HFFc6 (cell line): ENCODE results near the gene PLA2G10. TPM values are rescaled to one million over a fixed set of nuclear protein-coding genes. Genes with fewer than 3 reads are reported as not detected.

Experiments
- DNase-seq: peaks from one replicate; pipeline ENCODE4 v3.0.0-alpha.2; 2018
- H3K27ac Mint-ChIP-seq: 2 replicates; pipeline ENCODE4 v1.8.0; 2020; ENCODE audit warnings: mild to moderate bottlenecking, mixed read lengths
- H3K27me3 Mint-ChIP-seq: 2 replicates; pipeline ENCODE4 v1.8.0; 2021; ENCODE audit warnings: mild to moderate bottlenecking, moderate library complexity, mixed read lengths; ENCODE audit not compliant: insufficient read depth
- H3K36me3 Mint-ChIP-seq: 2 replicates; pipeline ENCODE4 v1.8.0; 2021; ENCODE audit warnings: low read depth, mixed read lengths
- H3K4me1 Mint-ChIP-seq: 2 replicates; pipeline ENCODE4 v1.8.0; 2020; ENCODE audit warnings: low read depth, mixed read lengths
- H3K4me3 Mint-ChIP-seq: 2 replicates; pipeline ENCODE4 v1.8.0; 2020; ENCODE audit warnings: mild to moderate bottlenecking, moderate library complexity, mixed read lengths
- H3K9me3 Mint-ChIP-seq: 2 replicates; pipeline ENCODE4 v1.8.0; 2020; ENCODE audit warnings: mild to moderate bottlenecking, mixed read lengths
- total RNA-seq, 6 experiments: library from RNA; stranded (reverse); fragmentation: NEBNext Ultra II Directional; extraction: Animal tissue kit (Norgen Biotek cat#: 25700); gene quantifications; 2 replicates in 1 of 6; 3 replicates in 5 of 6; pipeline ENCODE4 v1.2.3, GENCODE V29; 2021
- TF ChIP-seq, protein P1 (sequence below): fragments of 200-600 bp; sonication (generic); IDR thresholded peaks from 2 replicates; pipeline ENCODE4 v1.5.0; 2021; ENCODE audit warnings: antibody characterized with exemption, mild to moderate bottlenecking

The PLA2G10 gene
- total RNA-seq, 6 experiments from 2014 or later: not detected

DNA sequence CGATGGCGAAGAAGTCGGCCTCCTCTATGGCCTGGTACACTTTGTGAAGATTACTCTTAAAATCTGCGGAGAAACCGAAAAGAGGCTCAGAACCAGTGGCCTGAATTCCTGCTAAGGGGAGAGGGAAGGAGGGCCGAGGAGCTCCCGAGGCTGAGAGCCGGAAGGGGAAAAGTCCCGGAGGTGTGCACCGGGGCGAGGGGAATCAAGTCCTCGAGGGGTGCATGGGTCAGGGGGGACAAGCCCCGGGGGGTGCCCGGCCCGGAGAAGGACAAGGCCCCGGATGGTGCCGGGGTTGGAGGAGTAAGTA is 64.5 kb downstream of the PLA2G10 start:
- Mint-ChIP-seq H3K9me3 (peaks cover 5% of the 10 kb centered on the region), H3K4me1 (peaks cover 31% of the 10 kb centered on the region), H3K4me3 (peak overlapping the region; percentile 96), H3K27me3 (peaks cover 2% of the 10 kb centered on the region; the same call in 1 of the 2 replicates), H3K36me3 (peaks cover 35% of the 10 kb centered on the region), H3K27ac (peak overlapping the region; percentile 90)
- no peak for DNase-seq
- TF ChIP-seq, protein P1, sequence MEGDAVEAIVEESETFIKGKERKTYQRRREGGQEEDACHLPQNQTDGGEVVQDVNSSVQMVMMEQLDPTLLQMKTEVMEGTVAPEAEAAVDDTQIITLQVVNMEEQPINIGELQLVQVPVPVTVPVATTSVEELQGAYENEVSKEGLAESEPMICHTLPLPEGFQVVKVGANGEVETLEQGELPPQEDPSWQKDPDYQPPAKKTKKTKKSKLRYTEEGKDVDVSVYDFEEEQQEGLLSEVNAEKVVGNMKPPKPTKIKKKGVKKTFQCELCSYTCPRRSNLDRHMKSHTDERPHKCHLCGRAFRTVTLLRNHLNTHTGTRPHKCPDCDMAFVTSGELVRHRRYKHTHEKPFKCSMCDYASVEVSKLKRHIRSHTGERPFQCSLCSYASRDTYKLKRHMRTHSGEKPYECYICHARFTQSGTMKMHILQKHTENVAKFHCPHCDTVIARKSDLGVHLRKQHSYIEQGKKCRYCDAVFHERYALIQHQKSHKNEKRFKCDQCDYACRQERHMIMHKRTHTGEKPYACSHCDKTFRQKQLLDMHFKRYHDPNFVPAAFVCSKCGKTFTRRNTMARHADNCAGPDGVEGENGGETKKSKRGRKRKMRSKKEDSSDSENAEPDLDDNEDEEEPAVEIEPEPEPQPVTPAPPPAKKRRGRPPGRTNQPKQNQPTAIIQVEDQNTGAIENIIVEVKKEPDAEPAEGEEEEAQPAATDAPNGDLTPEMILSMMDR: no peak

DNA sequence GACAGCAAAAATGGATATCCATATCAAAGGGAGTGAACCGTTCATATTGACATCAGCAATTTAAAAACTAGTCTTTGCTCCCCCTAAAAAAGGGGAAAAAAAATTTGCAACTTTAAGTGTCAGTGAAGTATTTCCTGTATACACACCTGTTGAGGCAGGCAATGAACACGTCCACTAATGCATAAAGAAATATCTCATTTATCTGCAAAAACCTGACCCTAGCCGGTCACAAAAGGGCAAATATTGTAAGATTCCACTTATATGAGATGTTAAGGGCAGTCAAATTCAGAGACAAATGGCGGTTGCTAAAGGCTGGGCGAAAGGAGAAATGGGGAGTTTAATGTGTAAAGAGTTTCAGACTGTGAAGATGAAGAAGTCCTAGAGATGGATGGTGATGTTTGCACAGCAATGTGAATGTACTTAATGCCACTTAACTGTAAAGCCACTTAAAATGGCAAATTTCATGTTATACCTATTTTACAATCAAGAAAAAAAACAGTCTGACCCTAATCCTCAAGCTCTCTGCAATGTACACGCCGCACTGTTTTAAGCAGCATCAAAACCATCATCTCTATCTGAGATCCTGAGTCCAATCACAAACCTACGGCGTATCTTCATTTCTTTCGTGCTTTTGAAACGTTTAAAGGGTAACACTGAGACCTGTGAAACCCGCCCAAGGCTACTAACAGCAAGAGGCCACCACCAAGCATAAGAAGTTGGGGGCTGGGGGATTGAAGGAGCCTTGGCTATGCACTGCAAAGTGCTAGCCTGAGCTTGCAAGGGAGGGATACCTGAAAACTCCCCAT is 65.1 kb downstream of the PLA2G10 start:
- peaks cover 32% of the 10 kb centered on the region for H3K36me3 Mint-ChIP-seq
- H3K27ac Mint-ChIP-seq: peak overlapping the region; percentile 90
- peaks cover 26% of the 10 kb centered on the region for H3K4me1 Mint-ChIP-seq
- peak overlapping the region; percentile 96 for H3K4me3 Mint-ChIP-seq
- H3K27me3 Mint-ChIP-seq: peaks cover 2% of the 10 kb centered on the region; the same call in 1 of the 2 replicates
- TF ChIP-seq, protein P1: no peak
- peaks cover 5% of the 10 kb centered on the region for H3K9me3 Mint-ChIP-seq
- no peak for DNase-seq

DNA sequence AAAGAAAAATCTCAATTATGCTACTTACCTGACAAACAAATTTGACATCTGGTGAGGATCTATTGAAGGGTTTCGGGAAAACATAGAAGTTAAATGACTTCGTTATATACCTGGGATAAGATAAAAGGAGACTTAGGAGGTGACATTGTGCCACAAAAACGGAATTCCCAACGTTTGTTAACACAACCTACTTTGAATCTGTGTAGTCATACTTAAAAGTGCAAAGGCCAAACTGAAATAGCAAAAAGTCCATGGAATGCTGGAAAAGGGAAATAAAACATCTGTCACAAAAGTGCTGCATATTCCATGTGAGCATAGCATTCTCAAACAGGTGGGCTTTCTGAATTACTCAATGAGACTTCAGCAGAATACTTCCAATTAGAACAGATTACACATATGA is 67.0 kb downstream of the PLA2G10 start:
- peaks cover 2% of the 10 kb centered on the region; the same call in 1 of the 2 replicates for H3K27me3 Mint-ChIP-seq
- DNase-seq: no peak
- peaks cover 5% of the 10 kb centered on the region for H3K9me3 Mint-ChIP-seq
- TF ChIP-seq, protein P1: no peak
- H3K4me1 Mint-ChIP-seq: peaks cover 19% of the 10 kb centered on the region
- peaks cover 32% of the 10 kb centered on the region for H3K36me3 Mint-ChIP-seq
- no peak overlapping the region for H3K27ac Mint-ChIP-seq
- H3K4me3 Mint-ChIP-seq: no peak overlapping the region

Other genes starting within 250 kb of the PLA2G10 start
- gene PARN, start 64.0 kb downstream of the PLA2G10 start, total RNA-seq: 10 to 100 TPM; 25.5 to 36.1 (median 30.4) TPM
- 10 to 100 TPM; 60.8 to 70.2 (median 68.2) TPM for gene BFAR, start 61.4 kb downstream of the PLA2G10 start, total RNA-seq
- gene NPIPA3, start 9.1 kb upstream of the PLA2G10 start, total RNA-seq: 1 to 10 TPM in 4 of 6 experiments, under 1 TPM in 1, not detected in 1; 0.97 to 1.6 (median 1.4) TPM
- 1 to 10 TPM; 1.1 to 3.7 (median 1.4) TPM for gene NPIPA2, start 48.2 kb upstream of the PLA2G10 start, total RNA-seq
- 100 to 1,000 TPM; 121 to 151 (median 139) TPM for gene NOMO1, start 139.4 kb upstream of the PLA2G10 start, total RNA-seq
- gene NPIPA1, start 243.1 kb upstream of the PLA2G10 start, total RNA-seq: 10 to 100 TPM; 42.6 to 57.1 (median 44.8) TPM